ENCODE results near the gene SNX20.

The SNX20 gene

DNA sequence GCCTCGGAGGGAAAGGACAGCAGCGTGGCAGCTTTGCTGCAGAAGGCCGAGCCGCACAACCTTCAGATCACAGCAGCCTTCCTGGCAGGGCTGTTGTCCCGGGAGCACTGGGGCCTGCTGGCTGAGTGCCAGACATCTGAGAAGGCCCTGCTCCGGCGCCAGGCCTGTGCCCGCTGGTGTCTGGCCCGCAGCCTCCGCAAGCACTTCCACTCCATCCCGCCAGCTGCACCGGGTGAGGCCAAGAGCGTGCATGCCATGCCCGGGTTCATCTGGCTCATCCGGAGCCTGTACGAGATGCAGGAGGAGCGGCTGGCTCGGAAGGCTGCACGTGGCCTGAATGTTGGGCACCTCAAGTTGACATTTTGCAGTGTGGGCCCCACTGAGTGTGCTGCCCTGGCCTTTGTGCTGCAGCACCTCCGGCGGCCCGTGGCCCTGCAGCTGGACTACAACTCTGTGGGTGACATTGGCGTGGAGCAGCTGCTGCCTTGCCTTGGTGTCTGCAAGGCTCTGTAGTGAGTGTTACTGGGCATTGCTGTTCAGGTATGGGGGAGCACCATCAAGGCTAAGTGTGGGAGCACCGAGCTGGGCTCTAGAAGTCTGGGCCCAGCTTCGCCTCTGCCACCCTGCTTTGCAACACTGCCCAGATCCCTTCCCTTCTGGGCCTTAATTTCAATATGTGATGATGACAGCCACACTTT, 30.9 kb upstream of the SNX20 start:
- H3K27me3 Mint-ChIP-seq (ENCODE audit: low read depth): no peaks in the 10 kb centered on the region
- H3K9me3 Mint-ChIP-seq: no peaks in the 10 kb centered on the region
- peaks cover 14% of the 10 kb centered on the region for H3K36me3 Mint-ChIP-seq (ENCODE audit: low read depth)
- H3K4me1 Mint-ChIP-seq (ENCODE audit: low read depth): peaks cover 30% of the 10 kb centered on the region
- H3K4me3 Mint-ChIP-seq: no peak overlapping the region
- no peak overlapping the region for H3K27ac Mint-ChIP-seq
- no peak for DNase-seq (ENCODE audit: low spot score)

DNA sequence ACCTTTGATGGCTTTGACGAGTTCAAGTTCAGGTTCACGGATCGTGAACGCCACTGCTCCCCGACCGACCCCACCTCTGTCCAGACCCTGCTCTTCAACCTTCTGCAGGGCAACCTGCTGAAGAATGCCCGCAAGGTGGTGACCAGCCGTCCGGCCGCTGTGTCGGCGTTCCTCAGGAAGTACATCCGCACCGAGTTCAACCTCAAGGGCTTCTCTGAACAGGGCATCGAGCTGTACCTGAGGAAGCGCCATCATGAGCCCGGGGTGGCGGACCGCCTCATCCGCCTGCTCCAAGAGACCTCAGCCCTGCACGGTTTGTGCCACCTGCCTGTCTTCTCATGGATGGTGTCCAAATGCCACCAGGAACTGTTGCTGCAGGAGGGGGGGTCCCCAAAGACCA, 29.9 kb upstream of the SNX20 start:
- Mint-ChIP-seq H3K4me1 (ENCODE audit: low read depth) (peaks cover 31% of the 10 kb centered on the region), H3K27me3 (ENCODE audit: low read depth) (no peaks in the 10 kb centered on the region), H3K4me3 (no peak overlapping the region), H3K36me3 (ENCODE audit: low read depth) (peaks cover 18% of the 10 kb centered on the region), H3K27ac (no peak overlapping the region), H3K9me3 (peaks cover 4% of the 10 kb centered on the region)
- DNase-seq (ENCODE audit: low spot score): no peak

DNA sequence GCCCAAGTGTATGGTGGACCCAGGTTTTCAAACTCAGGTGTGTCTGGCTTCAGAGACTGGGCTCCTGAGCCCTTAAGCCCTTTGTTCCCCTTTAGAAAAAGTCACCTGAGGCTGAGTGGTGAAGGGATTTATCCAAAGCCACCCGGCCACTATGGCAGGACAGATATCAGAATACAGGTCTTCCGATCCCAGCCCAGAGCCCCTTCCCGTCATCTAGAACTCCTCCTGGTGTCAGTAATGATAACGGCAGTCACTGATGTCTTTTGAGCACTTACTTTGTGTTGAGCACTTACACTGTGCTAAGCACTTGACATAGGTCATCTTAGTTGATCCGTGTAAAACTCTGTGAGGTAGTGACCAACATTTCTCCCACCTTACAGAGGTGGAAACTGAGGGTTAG, 28.9 kb upstream of the SNX20 start:
- Mint-ChIP-seq H3K9me3 (peaks cover 14% of the 10 kb centered on the region), H3K36me3 (ENCODE audit: low read depth) (peaks cover 29% of the 10 kb centered on the region), H3K27ac (peak overlapping the region; percentile 45), H3K4me3 (peak overlapping the region; percentile 50), H3K27me3 (ENCODE audit: low read depth) (no peaks in the 10 kb centered on the region), H3K4me1 (ENCODE audit: low read depth) (peaks cover 36% of the 10 kb centered on the region)
- no peak for DNase-seq (ENCODE audit: low spot score)

DNA sequence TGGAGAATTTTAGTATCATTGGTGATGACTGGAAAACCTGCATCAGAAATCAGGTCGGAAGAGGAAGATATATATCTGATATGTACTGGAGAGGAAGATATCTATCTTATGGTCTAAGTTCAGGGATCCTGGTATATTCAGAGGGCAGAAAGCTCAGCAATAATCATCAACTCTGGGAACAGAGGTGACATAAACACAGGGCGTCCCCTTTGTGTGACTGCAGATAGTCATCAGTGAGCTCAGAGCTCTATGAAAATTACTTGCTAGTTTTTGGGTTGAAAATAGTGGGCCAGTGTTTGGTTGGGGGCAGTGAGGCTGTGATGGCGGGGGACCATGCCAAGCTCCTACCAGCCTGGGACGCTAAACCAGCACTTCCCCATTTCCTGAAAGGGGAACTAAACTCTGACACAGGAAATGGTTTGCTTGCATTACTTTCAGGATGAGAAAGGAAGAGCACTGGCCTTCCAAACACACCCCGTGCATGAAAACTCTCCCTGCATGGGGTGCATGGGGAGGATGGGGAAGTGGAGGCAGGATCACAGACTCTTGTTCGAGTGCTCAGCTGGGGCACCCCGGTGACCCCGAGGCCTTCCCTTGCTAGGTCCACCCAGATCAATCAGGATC, 28.1 kb upstream of the SNX20 start:
- Mint-ChIP-seq H3K36me3 (ENCODE audit: low read depth) (peaks cover 36% of the 10 kb centered on the region), H3K9me3 (peaks cover 19% of the 10 kb centered on the region), H3K4me1 (ENCODE audit: low read depth) (peaks cover 36% of the 10 kb centered on the region), H3K27me3 (ENCODE audit: low read depth) (no peaks in the 10 kb centered on the region), H3K4me3 (peak overlapping the region; percentile 52), H3K27ac (peak overlapping the region; percentile 64)
- DNase-seq (ENCODE audit: low spot score): peak; percentile 24

DNA sequence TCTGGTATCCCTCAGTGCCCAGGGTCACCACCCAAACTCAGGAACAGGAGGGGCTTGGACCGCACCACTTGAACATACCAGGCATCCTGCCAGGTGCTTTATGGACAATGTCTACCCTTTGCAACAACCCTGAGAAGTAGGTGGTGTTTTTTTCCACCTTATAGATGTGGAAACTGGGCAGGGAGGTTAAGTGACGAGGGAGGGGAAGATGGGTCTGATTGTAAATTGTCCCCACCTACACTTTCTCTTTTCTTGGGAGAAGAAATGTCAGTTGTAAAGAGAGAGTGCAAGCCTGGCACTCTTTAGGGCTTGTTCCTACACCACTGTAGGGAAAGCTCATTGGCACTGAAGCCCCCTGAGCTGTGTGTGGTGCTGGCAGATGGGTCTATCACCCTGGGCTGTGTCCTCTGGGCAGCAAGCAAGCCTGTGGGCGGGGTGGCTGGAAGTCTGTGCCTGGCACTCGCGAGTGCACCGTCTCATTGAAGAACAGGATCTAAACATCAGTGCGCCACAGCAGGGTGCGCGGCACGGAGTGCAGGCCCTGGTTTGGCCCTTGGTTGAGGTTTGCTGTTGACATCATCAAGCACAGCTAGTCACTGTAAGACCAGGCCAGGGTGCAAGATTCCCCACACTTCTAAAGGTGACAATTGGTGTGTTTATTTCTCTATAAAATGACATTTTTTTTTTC, 27.4 kb upstream of the SNX20 start:
- Mint-ChIP-seq H3K27me3 (ENCODE audit: low read depth) (no peaks in the 10 kb centered on the region), H3K27ac (peak overlapping the region; percentile 64), H3K36me3 (ENCODE audit: low read depth) (peaks cover 42% of the 10 kb centered on the region), H3K4me3 (peak overlapping the region; percentile 52), H3K9me3 (peaks cover 26% of the 10 kb centered on the region), H3K4me1 (ENCODE audit: low read depth) (peaks cover 34% of the 10 kb centered on the region)
- DNase-seq (ENCODE audit: low spot score): peak; percentile 55

DNA sequence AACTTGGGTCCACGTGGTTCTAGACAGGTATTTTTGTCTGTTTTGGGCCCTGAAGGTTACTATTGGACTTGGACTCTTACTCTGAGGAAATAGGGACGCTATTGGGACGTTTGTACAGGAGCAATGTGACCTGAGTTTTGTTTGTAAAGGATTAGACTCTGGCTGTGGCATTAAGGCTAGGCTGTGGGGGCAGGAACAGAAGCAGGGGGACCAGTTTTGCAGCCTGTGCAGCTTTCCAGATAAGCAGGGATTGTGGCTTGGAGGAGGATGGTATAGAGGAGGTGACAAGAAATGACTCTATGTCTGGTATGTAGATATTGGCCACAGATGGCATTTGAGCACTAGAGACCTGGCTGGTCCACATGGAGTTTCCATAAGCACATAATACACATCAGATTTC, 25.1 kb upstream of the SNX20 start:
- no peak for DNase-seq (ENCODE audit: low spot score)
- Mint-ChIP-seq H3K4me1 (ENCODE audit: low read depth) (peaks cover 34% of the 10 kb centered on the region), H3K27me3 (ENCODE audit: low read depth) (no peaks in the 10 kb centered on the region), H3K4me3 (no peak overlapping the region), H3K27ac (no peak overlapping the region), H3K36me3 (ENCODE audit: low read depth) (peaks cover 51% of the 10 kb centered on the region), H3K9me3 (peaks cover 31% of the 10 kb centered on the region)

DNA sequence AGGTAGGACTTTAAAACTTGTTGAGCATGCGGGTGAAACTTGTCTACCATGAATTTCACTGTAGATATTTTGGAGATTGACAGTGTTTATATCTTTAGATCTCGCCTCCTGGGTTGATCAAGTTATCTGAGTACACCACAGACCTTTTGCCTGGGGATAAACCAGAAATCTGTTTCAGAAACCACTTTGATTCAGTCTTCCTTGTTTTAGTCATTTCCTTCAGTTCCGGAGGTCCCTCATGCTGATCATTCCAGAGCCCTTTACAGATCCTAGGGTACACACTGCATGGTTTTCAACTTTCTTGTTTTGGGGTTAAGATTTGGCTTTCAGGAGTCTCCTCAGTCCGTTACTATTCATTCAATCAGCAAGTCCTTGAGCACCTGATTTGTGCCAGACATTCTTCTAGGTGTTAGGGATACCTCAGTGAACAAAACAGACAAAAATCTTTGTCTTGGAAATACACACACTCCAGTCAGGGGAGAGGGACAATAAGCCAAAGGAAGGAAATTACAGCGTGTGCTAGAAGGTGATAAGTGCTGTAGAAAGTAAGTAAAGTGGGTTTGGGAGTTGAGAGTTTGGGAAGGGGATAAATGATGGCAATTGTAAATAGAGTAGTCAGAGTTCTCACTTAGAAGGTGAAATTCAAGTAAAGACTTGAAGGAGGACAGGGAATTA, 24.5 kb upstream of the SNX20 start:
- Mint-ChIP-seq H3K27me3 (ENCODE audit: low read depth) (no peaks in the 10 kb centered on the region), H3K36me3 (ENCODE audit: low read depth) (peaks cover 57% of the 10 kb centered on the region), H3K27ac (no peak overlapping the region), H3K9me3 (peaks cover 34% of the 10 kb centered on the region), H3K4me3 (no peak overlapping the region), H3K4me1 (ENCODE audit: low read depth) (peaks cover 34% of the 10 kb centered on the region)
- no peak for DNase-seq (ENCODE audit: low spot score)

DNA sequence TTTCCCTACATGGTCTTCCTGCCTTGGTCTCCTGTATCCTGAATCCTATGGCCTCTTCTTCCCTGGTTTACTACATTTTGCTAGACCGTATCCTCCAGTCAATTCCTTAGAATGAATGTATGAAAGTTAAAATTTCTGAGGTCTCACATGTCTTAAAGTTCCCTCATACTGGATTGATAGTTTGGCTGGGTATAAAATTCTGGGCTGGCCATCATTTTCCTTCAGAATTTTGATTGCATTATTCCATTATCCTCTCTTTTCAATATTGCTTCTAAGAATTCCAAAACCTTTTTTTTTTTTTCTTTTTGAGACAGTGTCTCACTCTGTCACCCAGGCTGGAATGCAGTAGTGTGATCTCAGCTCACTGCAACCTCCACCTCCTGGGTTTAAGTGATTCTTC, 23.1 kb upstream of the SNX20 start:
- H3K9me3 Mint-ChIP-seq: peaks cover 34% of the 10 kb centered on the region
- H3K4me3 Mint-ChIP-seq: no peak overlapping the region
- H3K27ac Mint-ChIP-seq: no peak overlapping the region
- DNase-seq (ENCODE audit: low spot score): no peak
- H3K27me3 Mint-ChIP-seq (ENCODE audit: low read depth): no peaks in the 10 kb centered on the region
- H3K4me1 Mint-ChIP-seq (ENCODE audit: low read depth): peaks cover 34% of the 10 kb centered on the region
- H3K36me3 Mint-ChIP-seq (ENCODE audit: low read depth): peaks cover 64% of the 10 kb centered on the region

DNA sequence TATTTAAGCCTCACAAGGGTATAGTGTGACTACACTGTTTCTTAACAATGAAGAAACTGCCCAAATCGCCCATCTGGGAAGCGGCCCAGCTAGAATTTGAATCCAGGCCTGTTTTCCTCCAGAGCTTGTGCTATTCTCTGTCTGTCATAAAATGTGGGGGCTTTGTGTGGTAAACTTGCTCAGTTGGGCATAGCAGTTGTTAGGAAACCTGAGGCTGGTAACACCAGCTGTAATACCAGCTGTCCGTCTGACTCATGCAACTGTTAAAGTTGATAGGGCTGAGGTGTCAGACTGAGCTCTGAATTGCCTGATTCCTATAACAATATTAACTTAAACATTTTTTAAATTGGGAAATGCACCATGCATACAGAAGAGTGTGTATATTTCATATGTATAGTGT, 21.6 kb upstream of the SNX20 start:
- Mint-ChIP-seq H3K36me3 (ENCODE audit: low read depth) (peaks cover 57% of the 10 kb centered on the region), H3K9me3 (peaks cover 34% of the 10 kb centered on the region), H3K4me3 (no peak overlapping the region), H3K27ac (no peak overlapping the region), H3K27me3 (ENCODE audit: low read depth) (no peaks in the 10 kb centered on the region), H3K4me1 (ENCODE audit: low read depth) (peaks cover 36% of the 10 kb centered on the region)
- no peak for DNase-seq (ENCODE audit: low spot score)

DNA sequence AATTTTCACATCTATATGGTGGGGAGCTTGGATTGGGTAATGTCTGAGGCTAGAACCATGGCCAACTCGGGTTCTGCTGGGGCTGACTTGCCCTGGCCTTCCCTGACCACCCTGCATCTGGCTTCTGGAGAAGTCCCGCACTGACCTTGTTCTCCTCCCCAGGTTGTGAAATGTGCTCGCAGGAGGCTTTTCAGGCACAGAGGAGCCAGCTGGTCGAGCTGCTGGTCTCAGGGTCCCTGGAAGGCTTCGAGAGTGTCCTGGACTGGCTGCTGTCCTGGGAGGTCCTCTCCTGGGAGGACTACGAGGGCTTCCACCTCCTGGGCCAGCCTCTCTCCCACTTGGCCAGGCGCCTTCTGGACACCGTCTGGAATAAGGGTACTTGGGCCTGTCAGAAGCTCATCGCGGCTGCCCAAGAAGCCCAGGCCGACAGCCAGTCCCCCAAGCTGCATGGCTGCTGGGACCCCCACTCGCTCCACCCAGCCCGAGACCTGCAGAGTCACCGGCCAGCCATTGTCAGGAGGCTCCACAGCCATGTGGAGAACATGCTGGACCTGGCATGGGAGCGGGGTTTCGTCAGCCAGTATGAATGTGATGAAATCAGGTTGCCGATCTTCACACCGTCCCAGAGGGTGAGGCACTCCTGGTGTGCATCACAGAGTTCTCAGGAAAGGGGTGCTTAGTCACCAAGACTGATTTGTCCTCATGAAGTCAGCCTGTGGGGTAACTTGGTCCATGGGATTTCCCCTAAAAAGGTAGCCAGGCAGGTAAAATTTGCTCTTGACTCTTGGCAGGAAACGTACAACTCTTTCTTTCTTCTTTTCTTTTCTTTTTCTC, 18.4 kb upstream of the SNX20 start:
- H3K4me3 Mint-ChIP-seq: peak overlapping the region; percentile 47
- peaks cover 46% of the 10 kb centered on the region for H3K4me1 Mint-ChIP-seq (ENCODE audit: low read depth)

DNA sequence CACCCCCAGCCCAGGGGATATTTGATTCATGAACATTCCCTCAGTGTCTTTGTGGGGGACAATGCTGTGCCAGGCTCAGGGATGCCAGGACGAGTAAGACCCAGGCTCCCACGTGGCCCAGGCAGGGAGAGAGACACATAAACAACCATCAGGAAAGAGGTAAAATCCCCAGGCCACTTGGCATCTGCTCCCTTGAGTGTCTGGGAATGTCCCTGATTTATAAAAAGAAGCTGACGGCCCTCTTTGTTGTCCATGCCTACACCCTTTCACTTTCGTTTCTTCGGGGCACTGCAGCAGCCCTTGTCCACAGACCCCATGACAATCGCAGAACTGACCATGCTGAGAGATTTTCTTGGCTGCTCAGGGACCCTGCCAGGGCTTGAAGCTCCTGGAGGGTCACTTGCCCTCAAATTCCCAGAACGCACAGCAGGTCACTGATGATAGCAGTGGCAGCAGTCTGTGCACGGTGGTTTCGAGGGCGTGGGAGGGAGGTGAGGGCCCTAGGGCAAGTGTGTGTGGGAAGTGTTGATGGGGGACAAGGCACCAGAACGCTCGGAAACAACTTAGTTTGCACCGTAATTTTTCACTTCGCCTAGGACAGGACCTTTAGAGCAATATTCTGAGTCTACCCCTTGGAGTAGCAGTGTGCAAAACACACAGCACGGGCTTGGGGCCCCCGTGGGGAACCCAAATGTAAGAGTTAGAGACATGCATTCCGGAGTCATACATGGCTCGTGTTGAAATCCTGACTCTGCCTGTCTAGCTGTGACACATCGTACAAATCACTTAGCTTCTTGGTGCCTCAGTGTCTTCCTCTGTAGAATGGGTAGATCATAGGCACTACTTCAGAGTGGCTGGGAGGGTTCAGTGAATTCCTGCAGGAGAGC, 17.0 kb upstream of the SNX20 start:
- peak; percentile 57 for DNase-seq (ENCODE audit: low spot score)
- Mint-ChIP-seq H3K4me3 (peak overlapping the region; percentile 81), H3K4me1 (ENCODE audit: low read depth) (peaks cover 53% of the 10 kb centered on the region), H3K27ac (peak overlapping the region; percentile 85), H3K36me3 (ENCODE audit: low read depth) (peaks cover 24% of the 10 kb centered on the region), H3K27me3 (ENCODE audit: low read depth) (no peaks in the 10 kb centered on the region), H3K9me3 (peaks cover 8% of the 10 kb centered on the region)

More for the DNA sequence above, 18.4 kb upstream of the SNX20 start:
- H3K36me3 Mint-ChIP-seq (ENCODE audit: low read depth): peaks cover 36% of the 10 kb centered on the region
- peak; percentile 65 for DNase-seq (ENCODE audit: low spot score)
- no peaks in the 10 kb centered on the region for H3K27me3 Mint-ChIP-seq (ENCODE audit: low read depth)
- H3K27ac Mint-ChIP-seq: peak overlapping the region; percentile 71
- peaks cover 17% of the 10 kb centered on the region for H3K9me3 Mint-ChIP-seq

DNA sequence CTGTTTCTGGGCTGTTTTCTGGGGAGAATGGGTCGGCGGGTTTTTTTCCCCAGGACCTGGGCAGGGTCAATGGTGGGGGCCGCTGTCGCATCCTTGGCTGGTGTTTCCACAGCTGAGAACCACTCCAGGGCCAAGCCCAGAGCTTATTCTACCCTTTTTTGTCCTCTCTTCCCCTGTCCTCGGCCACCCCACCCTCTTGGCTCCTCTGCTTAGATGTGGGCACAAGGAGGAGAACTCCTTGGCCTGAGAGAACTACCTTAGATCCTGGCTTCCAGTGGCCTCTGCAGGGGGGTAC, 16.3 kb upstream of the SNX20 start:
- peaks cover 4% of the 10 kb centered on the region for H3K27me3 Mint-ChIP-seq (ENCODE audit: low read depth)
- peaks cover 8% of the 10 kb centered on the region for H3K9me3 Mint-ChIP-seq
- no peak for DNase-seq (ENCODE audit: low spot score)
- H3K4me1 Mint-ChIP-seq (ENCODE audit: low read depth): peaks cover 59% of the 10 kb centered on the region
- H3K27ac Mint-ChIP-seq: peak overlapping the region; percentile 85
- peaks cover 22% of the 10 kb centered on the region for H3K36me3 Mint-ChIP-seq (ENCODE audit: low read depth)
- H3K4me3 Mint-ChIP-seq: peak overlapping the region; percentile 81
